GM10266 (cell line): ENCODE measurements around the gene FBLN2.

Experiments
- DNase-seq: peaks from one replicate; pipeline ENCODE4 v3.0.0; 2012; ENCODE audit errors: extremely low spot score
- TF ChIP-seq, protein P1 (sequence below): IDR thresholded peaks from 2 replicates; pipeline ENCODE4 v1.5.1; 2012; ENCODE audit warnings: mild to moderate bottlenecking, low read depth; ENCODE audit not compliant: control insufficient read depth, insufficient read depth; ENCODE audit errors: missing control alignments

Gene FBLN2

DNA sequence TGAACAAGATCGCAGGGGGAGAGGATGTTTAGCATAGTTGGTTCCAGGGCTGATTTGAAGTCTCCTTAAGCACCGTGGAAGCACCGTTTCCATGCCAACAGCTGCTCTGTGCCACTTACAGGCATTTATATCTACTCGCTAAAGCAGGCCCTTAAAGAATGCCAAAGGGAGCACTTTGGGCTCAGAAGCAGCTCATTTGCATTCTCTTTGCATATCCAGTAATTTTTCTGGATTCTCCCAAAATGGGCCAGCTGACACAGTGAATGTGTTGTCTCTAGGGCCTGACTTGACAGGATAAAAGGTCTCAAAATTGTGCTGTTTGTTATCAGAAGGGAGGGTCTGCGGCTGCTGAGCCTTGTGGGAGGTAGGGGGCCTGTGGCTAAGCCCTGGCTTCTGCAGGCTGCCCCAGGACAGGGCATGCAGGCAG is 138.6 kb downstream of the FBLN2 start:
- TF ChIP-seq, protein P1, sequence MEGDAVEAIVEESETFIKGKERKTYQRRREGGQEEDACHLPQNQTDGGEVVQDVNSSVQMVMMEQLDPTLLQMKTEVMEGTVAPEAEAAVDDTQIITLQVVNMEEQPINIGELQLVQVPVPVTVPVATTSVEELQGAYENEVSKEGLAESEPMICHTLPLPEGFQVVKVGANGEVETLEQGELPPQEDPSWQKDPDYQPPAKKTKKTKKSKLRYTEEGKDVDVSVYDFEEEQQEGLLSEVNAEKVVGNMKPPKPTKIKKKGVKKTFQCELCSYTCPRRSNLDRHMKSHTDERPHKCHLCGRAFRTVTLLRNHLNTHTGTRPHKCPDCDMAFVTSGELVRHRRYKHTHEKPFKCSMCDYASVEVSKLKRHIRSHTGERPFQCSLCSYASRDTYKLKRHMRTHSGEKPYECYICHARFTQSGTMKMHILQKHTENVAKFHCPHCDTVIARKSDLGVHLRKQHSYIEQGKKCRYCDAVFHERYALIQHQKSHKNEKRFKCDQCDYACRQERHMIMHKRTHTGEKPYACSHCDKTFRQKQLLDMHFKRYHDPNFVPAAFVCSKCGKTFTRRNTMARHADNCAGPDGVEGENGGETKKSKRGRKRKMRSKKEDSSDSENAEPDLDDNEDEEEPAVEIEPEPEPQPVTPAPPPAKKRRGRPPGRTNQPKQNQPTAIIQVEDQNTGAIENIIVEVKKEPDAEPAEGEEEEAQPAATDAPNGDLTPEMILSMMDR = no peak
- no peak for DNase-seq
